ENCODE results near the gene FLYWCH2.

DNA sequence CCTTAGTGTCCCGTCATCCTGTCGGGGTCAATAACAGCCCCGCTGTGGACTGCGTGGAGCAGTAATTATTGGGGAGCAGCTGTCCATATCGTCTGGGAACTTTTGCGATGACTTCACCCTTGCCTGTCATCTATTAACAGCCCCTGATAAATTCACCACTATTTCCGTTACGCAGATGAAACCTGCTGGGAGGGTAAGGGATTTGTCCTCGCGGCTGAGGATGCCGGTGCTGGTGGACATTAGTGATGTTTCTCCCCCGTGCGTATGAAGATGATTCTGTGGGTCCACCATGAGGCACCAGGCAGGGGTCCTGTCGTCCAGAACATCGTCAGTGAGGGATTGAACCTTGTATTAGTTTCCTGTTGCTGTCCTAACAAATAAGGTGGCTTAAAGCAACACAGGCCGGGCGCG lies 1.0 kb downstream of the FLYWCH2 start:
- no peak for TF ChIP-seq POLR2A (IDR thresholded peaks at IDR 0.05)
- TF ChIP-seq CTCF (IDR thresholded peaks at IDR 0.05) = no peak
